ENCODE measurements around the gene REV3L. TPM values are rescaled to one million over a fixed set of nuclear protein-coding genes. Genes with fewer than 3 reads are reported as not detected.
"Not testable (repeated sequence)": the region's sequence is repeated elsewhere in the genome, so short reads cannot be mapped to it uniquely, and the experiment has no call there.

Gene REV3L
- total and polyA plus RNA-seq, 5 donors = 8.2 to 30.1 (median 26.7) TPM

DNA sequence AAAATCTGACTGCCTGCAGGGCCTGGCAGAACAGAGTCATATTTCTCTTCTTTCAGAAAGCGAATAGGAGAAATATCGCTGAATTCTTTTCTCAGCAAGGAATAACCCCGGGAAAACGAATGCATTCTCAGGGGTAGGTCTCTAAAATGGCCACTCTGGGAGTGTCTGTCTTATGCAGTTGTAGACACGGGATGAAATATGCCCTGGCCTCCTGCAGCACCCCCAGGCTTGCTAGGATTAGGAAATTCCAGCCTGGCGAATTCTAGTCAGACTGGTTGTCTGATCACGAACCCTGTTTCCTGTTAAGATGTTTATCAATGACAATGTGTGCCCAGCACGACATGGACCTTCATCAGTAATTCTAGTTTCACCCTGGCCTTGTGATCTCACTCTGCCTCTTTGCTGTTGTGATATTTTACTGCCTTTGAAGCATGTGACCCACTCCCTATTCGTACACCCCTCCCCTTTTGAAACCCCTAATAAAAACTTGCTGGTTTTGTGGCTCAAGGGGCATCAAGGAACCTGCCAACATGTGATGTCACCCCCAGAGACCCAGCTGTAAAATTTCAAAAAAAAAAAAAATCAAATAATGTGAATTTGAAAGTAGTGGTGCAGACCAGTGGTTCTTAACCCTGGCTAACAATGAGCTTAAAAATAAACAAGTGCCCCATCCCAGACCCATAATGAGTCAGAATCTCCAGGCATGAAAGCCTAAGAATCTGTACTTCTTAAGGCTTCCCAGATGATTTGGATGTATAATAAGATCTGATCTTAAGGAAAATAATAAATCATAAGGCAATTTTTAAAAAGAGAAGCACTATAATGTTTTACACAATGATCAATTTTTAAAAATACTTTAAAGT lies 181.8 kb downstream of the REV3L start:
- H3K27me3 ChIP-seq (ENCODE audit: control insufficient read depth, insufficient read depth); H3K4me3 ChIP-seq (ENCODE audit: low read length); DNase-seq; ATAC-seq; H3K27ac ChIP-seq (ENCODE audit: low read length); H3K9me3 ChIP-seq (ENCODE audit: control insufficient read depth, low read length); H3K4me1 ChIP-seq (ENCODE audit: control insufficient read depth, insufficient read depth, low read length); intact Hi-C loops (cut with DNase I): not testable (repeated sequence)
- WGBS = 96% methylated on average over 9 of the region's 9 CpGs

DNA sequence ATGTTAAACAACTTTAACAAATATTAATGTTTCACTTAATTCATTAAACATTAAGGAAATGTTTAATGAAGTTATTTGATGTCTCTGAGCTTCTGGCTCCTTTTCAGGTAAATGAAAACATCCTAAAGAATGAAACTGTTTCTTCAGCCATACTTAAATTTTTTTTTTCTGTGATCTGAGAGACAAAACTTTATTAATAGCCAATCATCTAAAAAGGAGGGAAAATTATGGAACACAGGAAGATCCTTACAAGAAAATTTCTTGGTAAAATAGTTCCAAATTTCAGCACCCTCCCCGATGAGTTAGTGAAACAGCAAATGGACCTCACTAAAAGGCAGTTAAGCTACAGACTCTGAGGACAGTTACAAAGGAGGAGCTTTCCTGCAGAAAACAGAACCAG lies 185.2 kb downstream of the REV3L start:
- no peak for DNase-seq
- no peak for ATAC-seq
- no peaks in the 10 kb centered on the region for H3K9me3 ChIP-seq (ENCODE audit: control insufficient read depth, low read length)
- H3K4me1 ChIP-seq (ENCODE audit: control insufficient read depth, insufficient read depth, low read length) = no peaks in the 10 kb centered on the region
- no peak overlapping the region for H3K4me3 ChIP-seq (ENCODE audit: low read length)
- intact Hi-C loops (cut with DNase I) = no loop called here
- no peak overlapping the region for H3K27ac ChIP-seq (ENCODE audit: low read length)
- H3K27me3 ChIP-seq (ENCODE audit: control insufficient read depth, insufficient read depth) = no peaks in the 10 kb centered on the region
- WGBS = 88% methylated on average over 1 of the region's 1 CpG

DNA sequence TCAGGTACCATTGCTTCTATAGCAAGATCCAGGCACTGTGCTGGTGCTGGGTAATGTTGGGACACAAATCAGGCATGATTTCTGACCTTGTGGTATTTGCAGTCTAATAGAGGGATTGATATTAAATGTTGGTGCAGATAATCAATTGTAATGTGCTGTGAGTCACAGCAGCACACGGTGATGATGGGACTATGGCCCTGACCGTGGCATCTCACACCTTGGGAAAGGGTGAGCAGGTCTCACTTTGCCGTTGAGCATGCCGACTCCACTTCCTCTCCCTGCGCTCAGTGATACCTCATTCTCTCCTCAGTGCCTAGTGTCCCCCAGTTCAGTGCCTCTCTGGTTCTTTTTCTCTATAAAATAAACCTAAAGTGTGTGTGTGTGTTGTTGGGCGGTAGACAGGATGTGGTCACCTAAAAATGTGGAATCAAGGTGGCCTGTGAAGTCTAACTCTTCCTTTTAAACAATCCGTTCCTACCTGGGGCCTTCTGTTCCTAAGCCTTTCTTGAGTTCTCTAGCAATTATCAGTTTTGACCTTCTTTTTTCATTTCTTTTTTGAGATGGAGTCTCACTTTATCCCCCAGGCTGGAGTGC lies 188.5 kb downstream of the REV3L start:
- Histone ChIP-seq H3K9me3 (ENCODE audit: control insufficient read depth, low read length) (no peaks in the 10 kb centered on the region), H3K27ac (ENCODE audit: low read length) (no peak overlapping the region), H3K27me3 (ENCODE audit: control insufficient read depth, insufficient read depth) (no peaks in the 10 kb centered on the region), H3K4me3 (ENCODE audit: low read length) (no peak overlapping the region), H3K4me1 (ENCODE audit: control insufficient read depth, insufficient read depth, low read length) (peaks cover 5% of the 10 kb centered on the region)
- intact Hi-C loops (cut with DNase I) = no loop called here
- ATAC-seq (peak in 1 of 2 donors; percentile 30), DNase-seq (no peak)
- WGBS = 94% methylated on average over 7 of the region's 7 CpGs

DNA sequence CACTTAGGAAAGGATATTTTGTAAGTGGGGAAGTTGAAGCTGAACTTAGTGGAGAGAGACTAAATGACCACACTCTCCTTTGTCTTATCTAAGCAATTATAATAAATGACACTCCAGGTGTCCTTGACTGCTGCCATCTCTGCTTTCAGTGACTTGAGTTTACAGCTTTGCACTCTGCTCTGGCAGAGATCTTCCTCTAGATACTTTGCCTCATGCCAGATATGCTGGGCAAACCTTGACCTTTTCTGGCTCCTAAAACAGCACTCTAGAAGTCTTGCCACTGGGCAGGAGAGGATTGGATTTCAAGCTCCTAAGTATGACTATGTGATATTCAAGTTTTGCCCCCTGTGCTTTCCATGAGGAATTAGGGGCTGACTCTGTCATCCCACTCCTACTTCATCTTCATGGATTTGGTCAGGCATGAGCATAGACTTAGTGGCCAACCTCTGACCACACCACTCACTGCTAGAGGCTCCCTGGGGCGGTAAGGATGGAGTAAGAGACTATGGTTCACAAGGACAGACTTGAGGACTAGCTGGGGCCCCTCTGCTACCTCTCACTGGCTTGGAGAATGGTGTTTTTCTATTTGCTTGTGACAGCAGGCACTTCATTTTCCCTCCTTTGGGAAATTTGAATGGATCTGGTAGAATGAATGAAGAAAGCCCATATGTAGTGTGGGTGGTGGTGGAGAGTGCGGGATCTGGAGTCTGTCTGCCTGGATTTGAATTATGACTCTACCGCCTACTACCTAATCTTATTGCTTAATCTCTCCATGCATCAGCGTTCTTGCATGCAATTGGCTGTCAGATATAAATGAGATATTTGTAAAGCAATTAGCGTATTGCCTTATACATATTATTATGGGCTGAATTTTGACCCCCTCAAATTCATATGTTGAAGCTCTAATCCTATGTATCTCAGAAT lies 191.4 kb downstream of the REV3L start:
- ATAC-seq (peak in 1 of 2 donors; percentile 29), DNase-seq (no peak)
- Histone ChIP-seq H3K27me3 (ENCODE audit: control insufficient read depth, insufficient read depth) (no peaks in the 10 kb centered on the region), H3K27ac (ENCODE audit: low read length) (no peak overlapping the region), H3K9me3 (ENCODE audit: control insufficient read depth, low read length) (no peaks in the 10 kb centered on the region), H3K4me3 (ENCODE audit: low read length) (no peak overlapping the region), H3K4me1 (ENCODE audit: control insufficient read depth, insufficient read depth, low read length) (peaks cover 5% of the 10 kb centered on the region)
- 97% methylated on average over 5 of the region's 5 CpGs for WGBS
- intact Hi-C loops (cut with DNase I) = no loop called here

DNA sequence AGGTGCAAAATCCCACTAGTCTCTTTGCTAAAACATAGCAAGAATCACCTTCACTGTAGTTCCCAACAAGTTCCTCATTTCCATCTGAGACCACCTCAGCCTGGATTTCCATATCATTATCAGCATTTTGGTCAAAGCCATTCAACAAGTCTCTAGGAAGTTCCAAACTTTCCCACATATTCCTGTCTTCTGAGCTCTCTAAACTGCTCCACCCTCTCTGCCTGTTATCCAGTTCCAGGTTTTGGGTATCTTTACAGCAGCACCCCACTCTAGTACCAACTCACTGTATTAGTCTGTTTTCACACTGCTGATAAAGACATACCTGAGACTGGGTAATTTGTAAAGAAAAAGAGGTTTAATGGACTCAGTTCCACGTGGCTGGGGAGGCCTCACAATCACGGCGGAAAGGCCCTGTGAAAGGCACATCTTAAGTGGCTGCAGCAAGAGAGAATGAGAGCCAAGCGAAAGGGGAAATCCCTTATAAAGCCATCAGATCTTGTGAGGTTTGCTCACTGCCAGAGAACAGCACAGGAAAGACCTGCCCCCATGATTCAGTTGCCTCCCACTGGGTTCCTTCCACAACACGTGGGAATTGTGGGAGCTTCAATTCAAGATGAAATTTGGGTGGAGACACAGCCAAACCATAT lies 192.2 kb downstream of the REV3L start:
- not testable (repeated sequence) for DNase-seq; H3K27me3 ChIP-seq (ENCODE audit: control insufficient read depth, insufficient read depth)

DNA sequence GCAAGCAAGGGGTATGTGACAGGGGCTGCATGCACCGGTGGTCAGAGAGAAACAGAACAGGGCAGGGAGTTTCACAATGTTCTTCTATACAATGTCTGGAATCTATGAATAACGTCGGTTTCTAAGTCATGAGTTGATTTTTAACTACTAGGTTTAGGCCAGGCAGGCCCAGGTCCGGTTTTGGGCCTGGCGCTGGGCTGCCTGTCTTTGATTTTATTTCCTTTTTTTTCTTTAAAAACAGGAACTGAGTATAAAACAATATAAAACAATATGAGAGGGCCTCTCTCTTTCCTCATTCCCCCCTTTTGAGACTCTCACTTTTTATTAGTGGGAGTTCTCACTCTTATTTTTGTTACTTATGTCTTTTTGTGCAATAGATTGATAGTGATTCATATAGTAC lies 198.7 kb downstream of the REV3L start:
- DNase-seq; intact Hi-C loops (cut with DNase I); H3K9me3 ChIP-seq (ENCODE audit: control insufficient read depth, low read length); H3K4me3 ChIP-seq (ENCODE audit: low read length); ATAC-seq; H3K27me3 ChIP-seq (ENCODE audit: control insufficient read depth, insufficient read depth); H3K27ac ChIP-seq (ENCODE audit: low read length); H3K4me1 ChIP-seq (ENCODE audit: control insufficient read depth, insufficient read depth, low read length): not testable (repeated sequence)
- WGBS = 79% methylated on average over 5 of the region's 5 CpGs

More for the DNA sequence above, 192.2 kb downstream of the REV3L start:
- H3K4me3 ChIP-seq (ENCODE audit: low read length); H3K27ac ChIP-seq (ENCODE audit: low read length); H3K4me1 ChIP-seq (ENCODE audit: control insufficient read depth, insufficient read depth, low read length); intact Hi-C loops (cut with DNase I); H3K9me3 ChIP-seq (ENCODE audit: control insufficient read depth, low read length): not testable (repeated sequence)
- 40% methylated on average over 5 of the region's 5 CpGs for WGBS
- peak; percentile 19 to 73 for ATAC-seq

DNA sequence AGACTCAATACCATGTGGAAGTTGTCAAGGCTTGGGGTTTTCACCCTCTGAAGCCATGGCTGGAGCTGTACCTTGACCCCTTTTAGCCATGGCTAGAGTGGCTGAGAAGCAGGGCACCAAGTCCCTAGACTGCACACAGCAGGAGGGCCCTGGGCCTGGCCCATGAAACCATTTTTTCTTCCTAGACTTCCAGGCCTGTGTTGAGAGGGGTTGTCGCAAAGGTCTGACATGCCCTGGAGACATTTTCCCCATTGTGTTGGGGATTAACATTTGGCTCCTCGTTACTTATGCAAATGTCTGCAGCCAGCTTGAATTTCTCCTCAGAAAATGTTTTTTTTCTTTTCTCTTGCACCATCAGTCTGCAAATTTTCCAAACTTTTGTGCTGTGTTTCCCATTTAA lies 199.3 kb downstream of the REV3L start:
- H3K4me3 ChIP-seq (ENCODE audit: low read length) = no peak overlapping the region
- intact Hi-C loops (cut with DNase I) = no loop called here
- H3K4me1 ChIP-seq (ENCODE audit: control insufficient read depth, insufficient read depth, low read length) = no peaks in the 10 kb centered on the region
- WGBS = 93% methylated on average over 2 of the region's 2 CpGs
- H3K27ac ChIP-seq (ENCODE audit: low read length) = no peak overlapping the region
- H3K9me3 ChIP-seq (ENCODE audit: control insufficient read depth, low read length) = no peaks in the 10 kb centered on the region
- H3K27me3 ChIP-seq (ENCODE audit: control insufficient read depth, insufficient read depth) = no peaks in the 10 kb centered on the region
- no peak for DNase-seq
- ATAC-seq = no peak

DNA sequence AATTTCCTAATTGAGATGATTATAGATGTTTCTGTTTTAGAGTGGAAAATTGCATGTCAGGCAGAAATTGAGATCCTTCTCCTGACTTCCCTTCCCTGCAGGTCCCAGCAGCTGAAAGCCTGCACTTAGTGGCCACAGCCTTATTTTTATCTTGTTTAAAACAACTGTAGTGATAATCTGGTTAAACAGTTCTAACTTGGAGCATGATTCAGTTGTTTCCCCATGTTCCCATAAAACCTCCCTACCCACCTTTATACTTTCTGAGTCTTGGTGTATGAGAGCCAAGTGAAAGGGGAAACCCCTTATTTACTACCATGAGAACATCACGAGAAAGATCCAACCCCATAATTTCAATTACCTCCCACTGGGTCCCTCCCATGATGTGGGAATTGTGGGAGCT lies 200.5 kb downstream of the REV3L start:
- ATAC-seq (no peak), DNase-seq (no peak)
- Histone ChIP-seq H3K4me1 (ENCODE audit: control insufficient read depth, insufficient read depth, low read length) (no peaks in the 10 kb centered on the region), H3K4me3 (ENCODE audit: low read length) (no peak overlapping the region), H3K9me3 (ENCODE audit: control insufficient read depth, low read length) (no peaks in the 10 kb centered on the region), H3K27ac (ENCODE audit: low read length) (no peak overlapping the region), H3K27me3 (ENCODE audit: control insufficient read depth, insufficient read depth) (no peaks in the 10 kb centered on the region)
- intact Hi-C loops (cut with DNase I) = no loop called here
- WGBS = 97% methylated on average over 1 of the region's 1 CpG

DNA sequence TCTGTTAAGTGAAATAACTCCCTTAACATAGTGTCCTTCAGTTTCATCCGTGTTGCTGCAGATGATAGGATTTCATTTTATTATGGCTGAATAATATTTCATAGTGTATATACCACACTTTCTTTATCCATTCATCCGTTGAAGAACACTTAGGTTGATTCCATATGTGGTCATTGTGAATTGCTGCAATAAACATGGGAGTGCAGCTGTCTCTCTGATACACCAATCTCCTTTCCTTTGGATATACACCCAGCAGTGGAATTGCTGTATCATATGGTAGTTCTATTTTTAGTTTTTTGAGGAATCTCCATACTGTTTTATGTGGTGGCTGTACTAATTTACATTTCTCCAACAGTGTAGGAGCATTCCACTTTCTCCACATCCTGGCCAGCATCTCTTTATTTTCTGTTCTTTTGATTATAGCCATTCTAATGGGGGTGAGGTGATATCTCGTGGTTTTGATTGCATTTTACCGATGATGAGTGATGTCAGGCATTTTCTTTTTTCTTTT lies 202.5 kb downstream of the REV3L start:
- no peaks in the 10 kb centered on the region for H3K4me1 ChIP-seq (ENCODE audit: control insufficient read depth, insufficient read depth, low read length)
- no peaks in the 10 kb centered on the region for H3K9me3 ChIP-seq (ENCODE audit: control insufficient read depth, low read length)
- no peak overlapping the region for H3K27ac ChIP-seq (ENCODE audit: low read length)
- ATAC-seq = no peak
- H3K4me3 ChIP-seq (ENCODE audit: low read length) = no peak overlapping the region
- intact Hi-C loops (cut with DNase I) = no loop called here
- 95% methylated on average over 4 of the region's 4 CpGs for WGBS
- H3K27me3 ChIP-seq (ENCODE audit: control insufficient read depth, insufficient read depth) = no peaks in the 10 kb centered on the region
- DNase-seq = no peak

DNA sequence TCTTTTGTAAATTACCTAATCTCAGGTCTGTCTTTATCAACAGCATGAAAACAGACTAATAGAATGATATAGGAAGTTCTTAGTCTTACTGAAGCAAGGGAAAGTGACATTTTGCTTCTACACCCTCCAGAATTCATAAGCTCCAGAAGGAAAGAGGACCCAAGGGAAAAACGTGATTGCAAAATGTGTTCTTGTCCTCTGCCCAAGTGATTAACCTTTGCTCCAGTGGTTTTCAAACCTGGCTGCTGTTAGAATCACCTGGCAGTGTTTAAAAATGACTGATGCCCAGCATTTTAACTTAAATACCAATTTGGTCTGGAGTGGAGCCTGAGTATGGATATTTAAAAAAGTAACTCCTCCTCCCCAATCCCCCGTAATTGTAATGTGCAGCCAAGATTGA lies 204.3 kb downstream of the REV3L start:
- DNase-seq = no peak
- H3K4me1 ChIP-seq (ENCODE audit: control insufficient read depth, insufficient read depth, low read length) = no peaks in the 10 kb centered on the region
- WGBS = 82% methylated on average over 2 of the region's 2 CpGs
- H3K27me3 ChIP-seq (ENCODE audit: control insufficient read depth, insufficient read depth) = no peaks in the 10 kb centered on the region
- ATAC-seq = no peak
- intact Hi-C loops (cut with DNase I) = no loop called here
- peaks cover 2% of the 10 kb centered on the region for H3K9me3 ChIP-seq (ENCODE audit: control insufficient read depth, low read length)
- no peak overlapping the region for H3K27ac ChIP-seq (ENCODE audit: low read length)
- no peak overlapping the region for H3K4me3 ChIP-seq (ENCODE audit: low read length)

Measured in right cardiac atrium (tissue), 5 donors.